Epidermal melanocyte (primary cell): Measurements from ENCODE around the gene ZBTB34.
"Not testable (repeated sequence)": the region's sequence is repeated elsewhere in the genome, so short reads cannot be mapped to it uniquely, and the experiment has no call there.

Source experiments
- DNase-seq: peaks from one replicate; pipeline ENCODE4 v3.0.0; 2011; ENCODE audit warnings: low spot score; ENCODE audit not compliant: insufficient read length

ZBTB34 gene, protein sequence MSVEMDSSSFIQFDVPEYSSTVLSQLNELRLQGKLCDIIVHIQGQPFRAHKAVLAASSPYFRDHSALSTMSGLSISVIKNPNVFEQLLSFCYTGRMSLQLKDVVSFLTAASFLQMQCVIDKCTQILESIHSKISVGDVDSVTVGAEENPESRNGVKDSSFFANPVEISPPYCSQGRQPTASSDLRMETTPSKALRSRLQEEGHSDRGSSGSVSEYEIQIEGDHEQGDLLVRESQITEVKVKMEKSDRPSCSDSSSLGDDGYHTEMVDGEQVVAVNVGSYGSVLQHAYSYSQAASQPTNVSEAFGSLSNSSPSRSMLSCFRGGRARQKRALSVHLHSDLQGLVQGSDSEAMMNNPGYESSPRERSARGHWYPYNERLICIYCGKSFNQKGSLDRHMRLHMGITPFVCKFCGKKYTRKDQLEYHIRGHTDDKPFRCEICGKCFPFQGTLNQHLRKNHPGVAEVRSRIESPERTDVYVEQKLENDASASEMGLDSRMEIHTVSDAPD

DNA sequence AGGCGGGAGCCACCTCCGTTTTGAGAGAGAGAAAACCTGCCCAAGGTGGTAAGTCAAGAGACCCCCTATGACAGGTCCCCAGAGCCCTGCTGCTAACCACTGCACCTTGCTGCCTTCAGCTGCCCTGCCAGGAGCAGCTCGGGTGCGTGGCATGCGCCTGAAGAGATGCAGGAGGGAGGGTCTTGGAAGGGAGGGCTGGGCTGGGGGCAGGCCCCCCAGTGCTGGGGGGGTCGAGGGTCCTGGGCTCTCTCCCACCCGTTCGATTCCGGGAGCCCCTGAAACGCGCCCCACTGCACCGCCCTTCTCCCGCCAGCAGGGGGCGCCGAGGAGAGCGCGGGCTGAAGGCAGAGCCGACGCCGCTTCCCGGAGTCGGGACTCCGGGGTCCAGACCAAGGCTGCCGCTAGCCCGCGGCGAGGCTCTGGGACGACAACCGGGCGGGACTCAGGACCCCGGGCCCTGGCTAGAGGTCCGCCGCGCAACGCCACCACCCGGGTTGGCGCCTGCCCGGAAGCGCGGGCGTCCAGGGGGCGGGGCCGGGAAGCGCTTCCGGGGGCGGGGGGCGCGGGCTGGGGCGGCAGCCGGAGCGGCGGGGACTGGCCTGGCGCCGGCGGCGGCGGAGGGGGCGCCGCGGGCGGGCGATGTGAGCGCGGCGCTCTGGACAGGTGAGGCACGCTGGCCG, at the start of gene ZBTB34:
Gene ZBTB34, plus strand, starts transcription at position 563 of the 680 bp plus-strand sequence. CDS start 18,761 bp downstream, outside the sequence.
- DNase-seq: no peak

DNA sequence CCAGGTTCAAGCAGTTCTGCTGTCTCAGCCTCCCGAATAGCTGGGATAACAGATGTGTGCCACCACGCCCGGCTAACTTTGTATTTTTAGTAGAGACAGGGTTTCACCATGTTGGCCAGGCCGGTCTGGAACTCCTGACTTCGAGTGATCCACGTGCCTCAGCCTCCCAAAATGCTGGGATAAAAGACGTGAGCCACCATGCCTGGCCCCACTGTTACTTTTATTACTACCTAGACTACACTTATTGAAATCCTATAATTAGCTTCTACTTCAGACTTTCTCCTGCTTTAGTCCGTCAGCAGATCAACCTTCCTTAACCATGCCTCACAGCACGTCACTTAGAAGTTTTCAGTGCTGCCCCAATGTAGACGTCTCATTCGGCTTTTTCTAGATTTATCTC, 47.4 kb upstream of the ZBTB34 start:
- no peak for DNase-seq

- no peak for DNase-seq
Measured at GRCh38 chr9:126814091-126814490, 46.3 kb upstream of the ZBTB34 start.

GRCh38 chr9:126817615-126818014, 42.8 kb upstream of the ZBTB34 start:
- DNase-seq: not testable (repeated sequence)

GRCh38 chr9:126818482-126818881, 42.0 kb upstream of the ZBTB34 start:
- DNase-seq: no peak

DNA sequence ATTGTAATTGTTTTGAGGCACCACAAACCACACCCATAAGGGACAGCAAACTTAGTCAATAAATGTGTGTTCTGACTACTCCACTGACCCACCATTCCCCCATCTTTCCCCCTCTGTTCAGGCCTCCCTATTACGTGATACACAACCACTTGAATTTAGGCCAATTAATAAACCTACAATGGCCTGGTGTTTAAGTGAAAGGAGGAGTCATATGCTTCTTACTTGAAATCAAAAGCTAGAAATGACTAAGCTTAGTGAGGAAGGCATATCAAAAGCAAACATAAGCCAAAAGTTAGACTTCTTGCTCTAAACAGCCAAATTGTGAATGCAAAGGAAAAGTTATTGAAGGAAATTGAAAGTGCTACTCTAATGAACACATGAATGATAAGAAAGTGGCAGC, 41.0 kb upstream of the ZBTB34 start:
- DNase-seq: no peak

DNA sequence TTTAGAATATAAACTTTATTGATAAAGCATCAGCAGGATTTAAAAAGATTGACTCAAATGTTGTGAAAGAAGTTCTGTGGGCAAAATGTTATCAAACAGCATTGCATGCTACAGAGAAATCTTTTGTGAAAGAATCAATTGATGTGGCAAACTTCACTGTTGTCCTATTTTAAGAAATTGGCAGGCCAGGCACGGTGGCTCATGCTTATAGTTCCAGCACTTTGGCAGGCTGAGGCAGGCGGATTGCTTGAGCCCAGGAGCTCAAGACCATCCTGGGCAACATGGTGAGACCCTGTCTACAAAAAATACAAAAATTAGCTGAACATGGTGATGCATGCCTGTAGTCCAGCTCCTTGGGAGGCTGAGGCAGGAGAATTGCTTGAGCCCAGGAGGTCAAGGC, 38.2 kb upstream of the ZBTB34 start:
- DNase-seq: no peak

DNA sequence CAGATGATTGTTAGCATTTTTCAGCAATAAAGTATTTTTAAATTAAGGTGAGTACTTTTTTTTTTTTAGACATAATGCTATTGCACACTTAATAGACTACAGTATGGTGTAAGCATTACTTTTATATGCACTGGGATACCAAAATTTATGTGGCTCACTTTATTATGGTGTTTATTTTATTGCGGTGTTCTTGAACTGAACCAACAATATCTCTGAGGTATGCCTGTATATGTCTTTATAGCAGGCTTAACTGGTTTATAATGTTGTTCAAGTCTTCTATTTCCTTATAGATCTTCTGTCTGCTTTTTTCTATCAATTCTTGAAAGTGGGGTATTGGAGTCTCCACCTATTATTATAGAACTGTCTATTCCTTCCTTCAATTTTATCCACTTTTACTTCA, 37.6 kb upstream of the ZBTB34 start:
- DNase-seq: no peak

DNA sequence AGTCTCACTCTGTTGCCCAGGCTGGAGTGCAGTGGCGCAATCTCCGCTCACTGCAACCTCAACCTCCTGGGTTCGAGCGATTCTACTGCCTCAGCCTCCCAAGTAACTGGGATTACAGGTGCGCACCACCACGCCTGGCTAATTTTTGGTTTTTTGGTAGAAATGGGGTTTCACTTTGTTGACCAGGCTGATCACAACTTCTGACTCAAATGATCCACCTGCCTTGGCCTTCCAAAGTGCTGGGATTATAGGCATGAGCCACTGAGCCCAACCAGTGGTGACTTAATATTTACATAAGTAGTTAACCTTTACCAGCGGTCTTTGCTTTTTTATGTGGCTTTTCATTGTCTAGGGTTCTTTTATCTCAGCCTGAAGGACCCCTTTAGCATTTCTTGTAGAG, 36.4 kb upstream of the ZBTB34 start:
- DNase-seq: not testable (repeated sequence)

GRCh38 chr9:126827227-126827626, 33.2 kb upstream of the ZBTB34 start:
- DNase-seq: no peak

- DNase-seq: no peak
Measured at GRCh38 chr9:126829035-126829434, 31.4 kb upstream of the ZBTB34 start.

- no peak for DNase-seq
Measured at GRCh38 chr9:126830827-126831226, 29.6 kb upstream of the ZBTB34 start.

- no peak for DNase-seq
Measured at GRCh38 chr9:126832440-126832839, 28.0 kb upstream of the ZBTB34 start.

DNA sequence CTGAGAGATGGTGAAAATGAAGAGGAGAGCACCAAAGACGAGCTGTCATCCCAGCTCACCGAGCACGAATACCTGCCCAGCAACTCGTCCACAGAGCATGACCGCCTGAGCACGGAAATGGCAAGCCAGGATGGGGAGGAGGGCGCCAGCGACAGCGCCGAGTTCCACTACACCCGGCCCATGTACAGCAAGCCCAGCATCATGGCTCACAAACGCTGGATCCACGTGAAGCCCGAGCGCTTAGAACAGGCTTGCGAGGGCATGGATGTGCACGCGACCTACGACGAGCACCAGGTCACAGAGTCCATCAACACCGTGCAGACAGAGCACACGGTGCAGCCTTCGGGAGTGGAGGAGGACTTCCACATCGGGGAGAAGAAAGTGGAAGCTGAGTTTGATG, 27.4 kb upstream of the ZBTB34 start:
- no peak for DNase-seq

GRCh38 chr9:126833710-126834345, 26.6 kb upstream of the ZBTB34 start:
- DNase-seq: no peak

GRCh38 chr9:126834672-126835071, 25.8 kb upstream of the ZBTB34 start:
- no peak for DNase-seq

DNA sequence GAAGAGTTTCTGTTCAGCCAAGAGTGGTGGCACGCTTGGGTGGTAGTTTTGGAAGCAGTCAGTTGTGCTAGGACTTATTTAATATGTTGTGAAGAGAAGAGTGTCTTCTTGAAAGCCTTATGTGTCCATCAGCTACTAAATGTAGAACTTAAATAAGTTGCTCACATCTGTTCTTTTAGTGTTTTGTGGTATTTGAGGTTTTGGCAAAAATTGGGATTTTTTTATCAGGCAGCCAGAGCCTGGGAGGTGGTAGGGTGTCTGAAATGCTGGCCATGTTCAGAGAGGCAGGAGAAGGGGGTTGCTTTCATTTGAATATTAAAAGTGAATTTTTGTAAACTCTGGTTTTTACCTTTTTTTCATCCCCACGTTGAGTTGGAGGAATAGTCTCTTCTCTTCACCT, 24.2 kb upstream of the ZBTB34 start:
- DNase-seq: no peak

GRCh38 chr9:126838055-126838811, 22.2 kb upstream of the ZBTB34 start:
- no peak for DNase-seq

DNA sequence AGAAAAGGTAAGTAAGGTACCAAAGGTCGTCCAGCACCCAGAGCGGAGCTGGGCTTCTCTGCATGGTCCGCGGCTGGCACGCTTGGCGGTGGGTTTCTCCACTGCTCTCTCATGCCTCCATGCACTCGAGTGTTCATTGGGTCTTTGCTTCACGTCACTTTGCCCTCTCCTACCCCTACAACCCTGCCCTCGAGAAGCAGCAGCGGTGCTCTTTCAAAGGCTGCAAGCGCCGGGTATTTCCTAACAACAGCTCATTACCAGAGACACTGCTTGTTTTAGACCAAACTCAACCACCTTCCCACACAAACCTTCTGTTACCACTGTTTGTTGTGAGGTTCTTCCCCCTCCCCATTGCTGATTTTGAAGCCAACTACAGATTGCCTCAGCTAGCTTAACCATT, 21.5 kb upstream of the ZBTB34 start:
- DNase-seq: no peak

DNA sequence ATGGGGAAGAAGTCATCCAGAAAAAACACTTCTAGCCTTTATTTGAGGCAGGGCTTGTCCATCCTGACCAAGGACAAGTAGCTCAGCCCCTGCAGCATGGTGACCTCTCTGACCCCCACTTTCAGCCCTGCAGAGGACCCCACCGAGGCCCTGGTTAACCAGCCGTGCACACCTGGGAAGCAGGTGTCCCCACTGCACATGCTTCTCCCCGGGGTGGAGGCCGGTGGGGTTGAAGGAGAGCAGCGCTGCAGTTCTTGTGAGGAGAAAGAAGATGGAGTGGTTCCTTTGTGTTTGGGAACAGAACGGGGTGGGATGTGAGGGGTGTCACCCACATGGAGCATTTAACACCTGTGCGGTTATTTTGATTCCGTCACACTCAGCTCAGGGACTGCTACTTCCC, 21.1 kb upstream of the ZBTB34 start:
- no peak for DNase-seq

- no peak for DNase-seq
Measured at GRCh38 chr9:126842220-126842842, 18.1 kb upstream of the ZBTB34 start.
